Measurements from ENCODE around the gene SIRPB2. TPM values are rescaled to one million over a fixed set of nuclear protein-coding genes. Genes with fewer than 3 reads are reported as not detected.

Gene SIRPB2
- total RNA-seq, 1 donor from 2014 or later: not detected

- Mint-ChIP-seq H3K4me1 (peaks cover 2% of the 10 kb centered on the region), H3K36me3 (peaks cover 30% of the 10 kb centered on the region), H3K4me3 (no peak overlapping the region), H3K27me3 (ENCODE audit: low read depth) (no peaks in the 10 kb centered on the region), H3K9me3 (no peaks in the 10 kb centered on the region), H3K27ac (no peak overlapping the region)
- no peak for DNase-seq (ENCODE audit: low spot score in 2 of 2, unreplicated experiment in 2 of 2)
- no peak for TF ChIP-seq CTCF (IDR thresholded peaks at IDR 0.05; ENCODE audit: unreplicated experiment)
These were observed 33.2 kb downstream of the SIRPB2 start for GRCh38 chr20:1457992-1458391.

- Mint-ChIP-seq H3K4me1 (peaks cover 2% of the 10 kb centered on the region), H3K9me3 (no peaks in the 10 kb centered on the region), H3K4me3 (no peak overlapping the region), H3K36me3 (peaks cover 37% of the 10 kb centered on the region), H3K27me3 (ENCODE audit: low read depth) (no peaks in the 10 kb centered on the region), H3K27ac (peak overlapping the region; percentile 17)
- no peak for DNase-seq (ENCODE audit: low spot score in 2 of 2, unreplicated experiment in 2 of 2)
- TF ChIP-seq CTCF (IDR thresholded peaks at IDR 0.05; ENCODE audit: unreplicated experiment): no peak
These were observed 34.9 kb downstream of the SIRPB2 start for GRCh38 chr20:1456300-1456699.

- Mint-ChIP-seq H3K4me1 (peaks cover 1% of the 10 kb centered on the region), H3K36me3 (peaks cover 37% of the 10 kb centered on the region), H3K27ac (no peak overlapping the region), H3K9me3 (no peaks in the 10 kb centered on the region), H3K4me3 (no peak overlapping the region), H3K27me3 (ENCODE audit: low read depth) (no peaks in the 10 kb centered on the region)
- TF ChIP-seq CTCF (IDR thresholded peaks at IDR 0.05; ENCODE audit: unreplicated experiment): no peak
- no peak for DNase-seq (ENCODE audit: low spot score in 2 of 2, unreplicated experiment in 2 of 2)
These were observed 40.2 kb downstream of the SIRPB2 start for GRCh38 chr20:1450926-1451491.

GRCh38 chr20:1449370-1449769 lies 41.9 kb downstream of the SIRPB2 start:
- no peaks in the 10 kb centered on the region for H3K27me3 Mint-ChIP-seq (ENCODE audit: low read depth)
- no peak for TF ChIP-seq CTCF (IDR thresholded peaks at IDR 0.05; ENCODE audit: unreplicated experiment)
- H3K4me1 Mint-ChIP-seq: no peaks in the 10 kb centered on the region
- H3K36me3 Mint-ChIP-seq: peaks cover 32% of the 10 kb centered on the region
- no peak overlapping the region for H3K27ac Mint-ChIP-seq
- H3K9me3 Mint-ChIP-seq: no peaks in the 10 kb centered on the region
- DNase-seq (ENCODE audit: low spot score in 2 of 2, unreplicated experiment in 2 of 2): no peak
- H3K4me3 Mint-ChIP-seq: no peak overlapping the region

GRCh38 chr20:1448081-1448620 lies 43.1 kb downstream of the SIRPB2 start:
- no peak for TF ChIP-seq CTCF (IDR thresholded peaks at IDR 0.05; ENCODE audit: unreplicated experiment)
- Mint-ChIP-seq H3K4me1 (no peaks in the 10 kb centered on the region), H3K4me3 (no peak overlapping the region), H3K27me3 (ENCODE audit: low read depth) (no peaks in the 10 kb centered on the region), H3K36me3 (peaks cover 32% of the 10 kb centered on the region), H3K27ac (no peak overlapping the region), H3K9me3 (no peaks in the 10 kb centered on the region)
- no peak for DNase-seq (ENCODE audit: low spot score in 2 of 2, unreplicated experiment in 2 of 2)
